ENCODE measurements around the gene TMEM170B.

DNA sequence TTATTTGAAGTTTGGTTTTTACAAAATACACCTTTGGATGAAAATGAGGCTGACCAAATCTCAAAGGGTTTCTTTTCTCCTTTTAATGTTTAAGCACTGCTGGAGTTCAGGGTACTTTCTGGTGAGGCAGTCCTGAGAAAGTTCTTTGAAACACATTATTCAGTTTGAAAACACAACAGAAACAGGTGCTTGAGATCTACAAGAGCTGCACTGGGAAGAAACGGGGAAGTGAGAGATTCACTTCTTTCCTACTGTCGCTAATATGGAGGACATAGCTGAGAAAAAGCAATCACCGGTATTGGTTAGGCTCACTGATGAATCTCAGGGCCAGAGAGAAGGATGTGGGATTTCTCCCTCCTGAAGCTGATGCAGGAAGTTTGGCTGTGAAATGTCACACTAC is 22.9 kb upstream of the TMEM170B start:
- no peak for TF ChIP-seq CTCF (IDR thresholded peaks at IDR 0.05; ENCODE audit: insufficient read depth, low read length)
- peak; percentile 69 for TF ChIP-seq SPI1 (IDR thresholded peaks at IDR 0.05; ENCODE audit: borderline replicate concordance, low read depth)
- TF ChIP-seq REST (IDR thresholded peaks at IDR 0.05; ENCODE audit: insufficient replicate concordance, low read depth), result no peak
- no peak for TF ChIP-seq POLR2AphosphoS5 (IDR thresholded peaks at IDR 0.05; ENCODE audit: low read depth)
